Measurements from ENCODE around the gene NCS1. TPM values are rescaled to one million over a fixed set of nuclear protein-coding genes. Genes with fewer than 3 reads are reported as not detected.

Gene NCS1
- total and polyA plus RNA-seq, 2 donors: 5.4 to 6.9 TPM

DNA sequence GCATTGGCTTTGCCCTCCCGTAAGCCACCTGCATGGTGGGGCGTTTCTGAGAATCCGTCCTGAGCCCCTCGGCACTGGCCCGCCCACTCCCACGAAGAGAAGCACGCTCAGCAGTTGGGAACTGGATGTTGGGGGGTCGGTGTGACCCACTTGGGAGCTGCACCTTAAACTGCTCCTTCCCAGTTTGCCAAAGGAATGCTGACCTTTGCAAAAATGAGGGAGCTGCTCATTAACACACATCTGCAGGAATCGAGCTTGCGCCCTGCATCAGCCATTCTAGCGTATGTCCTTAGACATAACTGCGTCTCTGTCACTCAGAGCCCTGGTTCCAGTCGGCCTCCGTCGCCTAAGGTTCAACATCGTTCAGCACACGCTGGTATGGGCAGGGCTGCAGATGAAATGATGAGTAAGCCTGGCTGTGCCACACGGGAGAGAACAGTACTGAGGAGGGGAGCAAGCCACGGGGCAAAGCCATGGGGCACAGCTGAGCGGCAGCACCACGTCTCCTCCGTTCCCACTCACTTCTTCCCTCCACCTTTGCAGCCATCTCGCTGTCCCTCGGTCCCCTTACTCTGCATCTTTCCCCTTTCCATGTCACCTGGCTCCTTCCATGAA is 28.8 kb upstream of the NCS1 start:
- peaks cover 0 to 37% of the 10 kb centered on the region in 2 donors for H3K27me3 ChIP-seq (ENCODE audit: control insufficient read depth in 2 of 2, insufficient read depth in 1 of 2, low read length in 1 of 2)
- peaks cover 0 to 19% of the 10 kb centered on the region in 2 donors for H3K4me1 ChIP-seq (ENCODE audit: control insufficient read depth in 2 of 2, insufficient read depth in 2 of 2, low read length in 2 of 2)
- H3K36me3 ChIP-seq (ENCODE audit: control insufficient read depth in 2 of 2, insufficient read depth in 2 of 2, low read length in 1 of 2): no peaks in the 10 kb centered on the region
- WGBS: 86% methylated on average over 24 of the region's 24 CpGs
- no peak overlapping the region for H3K27ac ChIP-seq (ENCODE audit: low read depth in 1 of 2, low read length in 1 of 2)
- no peak for DNase-seq (ENCODE audit: low read depth in 6 of 9, low spot score in 9 of 9)
- H3K9me3 ChIP-seq (ENCODE audit: control insufficient read depth in 2 of 2, insufficient read depth in 1 of 2, low read length in 1 of 2): peaks cover 0 to 5% of the 10 kb centered on the region in 2 donors
- H3K4me3 ChIP-seq (ENCODE audit: low read length in 2 of 2): no peak overlapping the region

DNA sequence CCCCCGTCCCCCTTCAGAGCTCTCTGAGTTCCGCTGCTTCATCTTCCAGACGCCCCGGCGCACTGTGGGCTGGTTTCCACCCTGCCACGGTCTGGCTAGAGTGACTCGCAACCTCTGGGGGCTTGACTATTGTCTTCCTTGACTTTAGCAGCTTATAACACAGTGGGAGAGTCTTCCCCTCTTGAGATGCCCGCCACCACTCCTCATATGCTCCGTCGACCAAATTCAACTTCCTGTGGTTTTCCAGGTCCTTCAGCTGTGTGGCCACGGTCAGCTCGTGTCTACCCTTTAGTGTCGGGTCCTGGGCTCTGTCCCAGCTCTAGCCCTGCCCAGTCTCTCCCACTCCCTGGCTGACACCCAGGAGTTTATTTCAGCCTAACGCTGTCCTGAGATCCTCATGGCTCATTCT is 28.2 kb upstream of the NCS1 start:
- H3K4me1 ChIP-seq (ENCODE audit: control insufficient read depth in 2 of 2, insufficient read depth in 2 of 2, low read length in 2 of 2): peaks cover 0 to 13% of the 10 kb centered on the region in 2 donors
- H3K9me3 ChIP-seq (ENCODE audit: control insufficient read depth in 2 of 2, insufficient read depth in 1 of 2, low read length in 1 of 2): peaks cover 0 to 5% of the 10 kb centered on the region in 2 donors
- H3K4me3 ChIP-seq (ENCODE audit: low read length in 2 of 2): no peak overlapping the region
- H3K27me3 ChIP-seq (ENCODE audit: control insufficient read depth in 2 of 2, insufficient read depth in 1 of 2, low read length in 1 of 2): peaks cover 0 to 37% of the 10 kb centered on the region in 2 donors
- H3K36me3 ChIP-seq (ENCODE audit: control insufficient read depth in 2 of 2, insufficient read depth in 2 of 2, low read length in 1 of 2): no peaks in the 10 kb centered on the region
- DNase-seq (ENCODE audit: low read depth in 6 of 9, low spot score in 9 of 9): peak in 1 of 9 donors; percentile 15
- H3K27ac ChIP-seq (ENCODE audit: low read depth in 1 of 2, low read length in 1 of 2): no peak overlapping the region
- 8% methylated on average over 14 of the region's 14 CpGs for WGBS

DNA sequence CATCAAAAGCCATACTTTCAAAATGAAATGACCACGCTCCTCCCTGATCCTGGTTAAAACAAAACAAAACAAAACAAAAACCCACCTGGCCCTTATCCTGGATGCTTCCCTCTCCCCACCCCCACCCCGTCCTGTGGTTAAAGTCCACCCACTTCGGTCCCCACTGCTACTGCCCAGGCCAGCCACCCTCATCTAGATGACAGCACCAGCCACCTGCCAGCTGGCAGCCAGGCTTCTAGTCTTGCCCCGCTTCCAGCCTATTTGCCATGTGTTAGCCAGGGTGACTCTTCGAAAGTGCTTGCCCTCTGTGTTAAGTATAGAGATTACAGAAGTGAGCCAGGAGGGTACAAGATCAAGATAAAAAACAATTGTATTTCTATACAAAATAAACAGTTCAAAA is 27.5 kb upstream of the NCS1 start:
- peaks cover 0 to 5% of the 10 kb centered on the region in 2 donors for H3K9me3 ChIP-seq (ENCODE audit: control insufficient read depth in 2 of 2, insufficient read depth in 1 of 2, low read length in 1 of 2)
- DNase-seq (ENCODE audit: low read depth in 6 of 9, low spot score in 9 of 9): no peak
- H3K4me3 ChIP-seq (ENCODE audit: low read length in 2 of 2): no peak overlapping the region
- 74% methylated on average over 5 of the region's 5 CpGs for WGBS
- peaks cover 0 to 37% of the 10 kb centered on the region in 2 donors for H3K27me3 ChIP-seq (ENCODE audit: control insufficient read depth in 2 of 2, insufficient read depth in 1 of 2, low read length in 1 of 2)
- H3K4me1 ChIP-seq (ENCODE audit: control insufficient read depth in 2 of 2, insufficient read depth in 2 of 2, low read length in 2 of 2): peaks cover 0 to 11% of the 10 kb centered on the region in 2 donors
- H3K27ac ChIP-seq (ENCODE audit: low read depth in 1 of 2, low read length in 1 of 2): no peak overlapping the region
- H3K36me3 ChIP-seq (ENCODE audit: control insufficient read depth in 2 of 2, insufficient read depth in 2 of 2, low read length in 1 of 2): no peaks in the 10 kb centered on the region

DNA sequence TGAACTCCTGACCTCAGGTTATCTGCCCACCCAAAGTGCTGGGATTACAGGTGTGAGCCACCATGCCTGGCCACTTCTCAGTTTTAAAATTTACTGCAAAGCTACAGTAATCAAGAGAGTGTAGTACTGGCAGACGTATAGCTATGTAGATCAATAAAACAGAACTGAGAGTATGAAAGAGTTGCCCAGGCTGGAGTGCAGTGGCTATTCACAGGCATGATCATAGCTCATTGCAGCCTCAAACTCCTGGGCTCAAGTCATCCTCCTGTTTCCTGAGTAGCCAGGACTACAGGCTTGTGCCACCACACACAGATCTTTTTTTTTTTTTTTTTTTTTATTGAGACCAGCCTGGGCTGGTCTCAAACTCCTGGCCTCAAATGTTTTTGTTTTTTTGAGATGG is 26.5 kb upstream of the NCS1 start:
- Histone ChIP-seq H3K27ac (ENCODE audit: low read depth in 1 of 2, low read length in 1 of 2) (no peak overlapping the region), H3K4me1 (ENCODE audit: control insufficient read depth in 2 of 2, insufficient read depth in 2 of 2, low read length in 2 of 2) (peaks cover 0 to 6% of the 10 kb centered on the region in 2 donors), H3K4me3 (ENCODE audit: low read length in 2 of 2) (no peak overlapping the region), H3K27me3 (ENCODE audit: control insufficient read depth in 2 of 2, insufficient read depth in 1 of 2, low read length in 1 of 2) (peaks cover 0 to 37% of the 10 kb centered on the region in 2 donors), H3K9me3 (ENCODE audit: control insufficient read depth in 2 of 2, insufficient read depth in 1 of 2, low read length in 1 of 2) (peaks cover 0 to 5% of the 10 kb centered on the region in 2 donors), H3K36me3 (ENCODE audit: control insufficient read depth in 2 of 2, insufficient read depth in 2 of 2, low read length in 1 of 2) (no peaks in the 10 kb centered on the region)
- WGBS: 97% methylated on average over 1 of the region's 1 CpG
- DNase-seq (ENCODE audit: low read depth in 6 of 9, low spot score in 9 of 9): no peak

DNA sequence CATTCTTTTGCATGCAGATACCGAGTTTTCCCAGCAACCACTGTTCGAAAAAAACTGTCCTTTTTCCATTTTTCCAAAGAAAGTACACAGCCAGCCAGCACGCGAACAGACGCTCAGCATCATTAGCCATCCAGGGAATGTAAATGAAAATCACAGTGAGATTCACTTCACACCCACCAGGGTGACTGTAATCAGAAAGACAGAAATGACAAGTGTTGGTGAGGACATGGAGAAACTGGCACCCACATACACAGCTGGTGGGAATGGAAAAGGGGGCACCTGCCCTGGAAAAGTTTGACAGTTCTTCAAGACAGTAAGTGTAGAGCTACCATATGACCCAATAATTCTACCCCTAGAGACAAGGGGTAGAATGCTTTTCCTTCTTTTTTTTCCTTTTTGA is 25.0 kb upstream of the NCS1 start:
- no peak overlapping the region for H3K27ac ChIP-seq (ENCODE audit: low read depth in 1 of 2, low read length in 1 of 2)
- no peak overlapping the region for H3K4me3 ChIP-seq (ENCODE audit: low read length in 2 of 2)
- no peak for DNase-seq (ENCODE audit: low read depth in 6 of 9, low spot score in 9 of 9)
- H3K9me3 ChIP-seq (ENCODE audit: control insufficient read depth in 2 of 2, insufficient read depth in 1 of 2, low read length in 1 of 2): peaks cover 0 to 5% of the 10 kb centered on the region in 2 donors
- 93% methylated on average over 5 of the region's 5 CpGs for WGBS
- no peaks in the 10 kb centered on the region for H3K36me3 ChIP-seq (ENCODE audit: control insufficient read depth in 2 of 2, insufficient read depth in 2 of 2, low read length in 1 of 2)
- peaks cover 0 to 6% of the 10 kb centered on the region in 2 donors for H3K4me1 ChIP-seq (ENCODE audit: control insufficient read depth in 2 of 2, insufficient read depth in 2 of 2, low read length in 2 of 2)
- H3K27me3 ChIP-seq (ENCODE audit: control insufficient read depth in 2 of 2, insufficient read depth in 1 of 2, low read length in 1 of 2): peaks cover 0 to 32% of the 10 kb centered on the region in 2 donors

DNA sequence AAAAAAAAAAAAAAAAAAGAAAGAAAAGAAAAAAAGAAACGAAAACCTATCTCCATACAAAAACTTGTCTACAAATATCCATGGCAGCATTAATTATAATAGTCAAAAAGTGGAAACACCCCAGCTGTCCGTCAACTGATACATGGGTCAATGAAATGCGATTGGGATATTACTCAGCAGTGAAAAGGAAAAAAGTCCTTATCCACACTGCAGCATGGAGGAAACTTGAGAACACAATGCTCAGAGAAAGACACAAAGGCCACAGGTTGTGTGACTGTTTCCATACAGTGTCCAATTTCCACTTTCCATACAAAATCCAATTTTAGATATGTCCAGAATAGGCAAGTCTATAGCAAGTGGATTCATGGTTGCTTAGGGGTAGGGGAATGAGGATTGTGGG is 24.3 kb upstream of the NCS1 start:
- whole genome bisulfite sequencing: 95% methylated on average over 3 of the region's 3 CpGs
- no peak overlapping the region for H3K4me3 ChIP-seq (ENCODE audit: low read length in 2 of 2)
- no peaks in the 10 kb centered on the region for H3K36me3 ChIP-seq (ENCODE audit: control insufficient read depth in 2 of 2, insufficient read depth in 2 of 2, low read length in 1 of 2)
- H3K27ac ChIP-seq (ENCODE audit: low read depth in 1 of 2, low read length in 1 of 2): no peak overlapping the region
- H3K9me3 ChIP-seq (ENCODE audit: control insufficient read depth in 2 of 2, insufficient read depth in 1 of 2, low read length in 1 of 2): peaks cover 0 to 5% of the 10 kb centered on the region in 2 donors
- no peak for DNase-seq (ENCODE audit: low read depth in 6 of 9, low spot score in 9 of 9)
- H3K4me1 ChIP-seq (ENCODE audit: control insufficient read depth in 2 of 2, insufficient read depth in 2 of 2, low read length in 2 of 2): peaks cover 0 to 6% of the 10 kb centered on the region in 2 donors
- H3K27me3 ChIP-seq (ENCODE audit: control insufficient read depth in 2 of 2, insufficient read depth in 1 of 2, low read length in 1 of 2): peaks cover 0 to 25% of the 10 kb centered on the region in 2 donors

DNA sequence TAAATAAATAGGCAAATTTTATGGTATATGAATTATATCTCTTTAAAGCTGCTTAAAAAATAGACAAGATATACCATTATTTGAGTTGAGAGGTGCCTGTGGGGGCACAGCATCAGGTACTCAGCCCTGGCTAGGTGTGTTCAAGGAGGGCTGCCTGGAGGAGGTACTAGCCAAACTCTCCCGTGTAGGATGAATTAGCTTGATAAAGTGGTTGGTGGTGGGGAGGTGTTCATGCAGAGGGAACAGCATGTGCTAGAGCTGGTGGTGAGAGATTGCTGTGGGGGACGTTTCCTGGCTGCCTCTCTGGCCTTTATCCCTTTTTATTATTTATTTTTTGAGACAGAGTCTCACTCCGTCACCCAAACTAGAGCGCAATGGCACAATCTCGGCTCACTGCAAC is 23.2 kb upstream of the NCS1 start:
- no peaks in the 10 kb centered on the region for H3K4me1 ChIP-seq (ENCODE audit: control insufficient read depth in 2 of 2, insufficient read depth in 2 of 2, low read length in 2 of 2)
- no peaks in the 10 kb centered on the region for H3K36me3 ChIP-seq (ENCODE audit: control insufficient read depth in 2 of 2, insufficient read depth in 2 of 2, low read length in 1 of 2)
- WGBS: 86% methylated on average over 5 of the region's 5 CpGs
- DNase-seq (ENCODE audit: low read depth in 6 of 9, low spot score in 9 of 9): no peak
- H3K9me3 ChIP-seq (ENCODE audit: control insufficient read depth in 2 of 2, insufficient read depth in 1 of 2, low read length in 1 of 2): peaks cover 0 to 2% of the 10 kb centered on the region in 2 donors
- no peak overlapping the region for H3K4me3 ChIP-seq (ENCODE audit: low read length in 2 of 2)
- peaks cover 0 to 14% of the 10 kb centered on the region in 2 donors for H3K27me3 ChIP-seq (ENCODE audit: control insufficient read depth in 2 of 2, insufficient read depth in 1 of 2, low read length in 1 of 2)
- no peak overlapping the region for H3K27ac ChIP-seq (ENCODE audit: low read depth in 1 of 2, low read length in 1 of 2)

DNA sequence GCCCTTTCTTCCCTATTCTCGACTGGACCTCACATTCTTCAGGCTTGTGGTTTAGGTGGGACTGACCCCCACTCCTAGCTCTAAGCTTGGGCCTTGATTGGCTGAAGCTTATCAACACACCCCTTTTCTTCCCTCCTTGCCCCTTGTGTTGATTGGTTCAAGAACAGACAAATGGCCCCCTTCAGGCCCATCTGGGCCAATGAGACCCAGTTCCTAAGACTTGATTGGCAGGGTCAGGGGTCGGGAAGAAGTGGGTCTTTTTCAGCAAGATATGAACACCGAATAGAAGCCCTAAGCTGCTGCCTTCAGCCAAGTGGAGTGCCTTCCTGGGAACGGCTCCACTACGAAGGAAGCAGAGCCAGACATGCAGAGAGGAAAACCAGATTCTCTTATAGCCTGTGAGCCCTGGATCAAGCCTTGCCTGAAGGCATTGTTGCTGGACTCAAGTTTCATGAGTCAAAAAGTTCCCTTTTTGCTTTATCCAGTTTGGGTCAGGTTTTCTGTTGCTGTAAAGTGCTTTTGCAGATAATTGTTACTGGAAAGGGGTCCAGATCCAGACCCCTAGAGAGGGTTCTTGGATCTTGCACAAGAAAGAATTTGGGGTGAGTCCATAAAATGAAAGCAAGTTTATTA is 22.4 kb upstream of the NCS1 start:
- no peak for DNase-seq (ENCODE audit: low read depth in 6 of 9, low spot score in 9 of 9)
- H3K27ac ChIP-seq (ENCODE audit: low read depth in 1 of 2, low read length in 1 of 2): no peak overlapping the region
- H3K9me3 ChIP-seq (ENCODE audit: control insufficient read depth in 2 of 2, insufficient read depth in 1 of 2, low read length in 1 of 2): no peaks in the 10 kb centered on the region
- no peak overlapping the region for H3K4me3 ChIP-seq (ENCODE audit: low read length in 2 of 2)
- H3K27me3 ChIP-seq (ENCODE audit: control insufficient read depth in 2 of 2, insufficient read depth in 1 of 2, low read length in 1 of 2): peaks cover 0 to 7% of the 10 kb centered on the region in 2 donors
- no peaks in the 10 kb centered on the region for H3K36me3 ChIP-seq (ENCODE audit: control insufficient read depth in 2 of 2, insufficient read depth in 2 of 2, low read length in 1 of 2)
- H3K4me1 ChIP-seq (ENCODE audit: control insufficient read depth in 2 of 2, insufficient read depth in 2 of 2, low read length in 2 of 2): no peaks in the 10 kb centered on the region
- WGBS: 92% methylated on average over 5 of the region's 5 CpGs

DNA sequence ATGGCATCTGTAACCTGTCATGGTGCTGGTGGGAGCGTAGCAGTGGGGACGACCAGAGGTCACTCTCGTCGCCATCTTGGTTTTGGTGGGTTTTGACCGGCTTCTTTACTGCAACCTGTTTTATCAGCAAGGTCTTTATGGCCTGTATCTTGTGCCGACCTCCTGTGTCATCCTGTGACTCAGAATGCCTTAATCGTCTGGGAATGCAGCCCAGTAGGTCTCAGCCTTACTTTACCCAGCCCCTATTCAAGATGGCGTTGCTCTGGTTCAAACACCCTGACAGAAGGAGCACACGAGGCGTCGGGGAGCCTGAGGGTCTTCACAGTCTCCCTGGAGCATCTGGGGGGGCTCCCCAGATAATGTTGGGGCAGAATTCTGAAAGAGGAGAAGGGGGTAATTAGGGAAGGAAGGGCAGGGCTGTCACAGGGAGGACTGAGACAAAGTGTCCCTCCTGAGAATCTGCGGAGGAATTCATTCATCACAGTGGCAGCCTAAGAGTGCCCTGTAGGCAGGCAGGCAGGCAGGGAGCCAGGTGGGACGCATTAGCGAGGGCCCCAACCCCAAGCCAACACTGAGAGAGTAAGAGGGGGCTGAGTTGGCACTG is 21.3 kb upstream of the NCS1 start:
- H3K9me3 ChIP-seq (ENCODE audit: control insufficient read depth in 2 of 2, insufficient read depth in 1 of 2, low read length in 1 of 2): no peaks in the 10 kb centered on the region
- H3K27ac ChIP-seq (ENCODE audit: low read depth in 1 of 2, low read length in 1 of 2): no peak overlapping the region
- WGBS: 94% methylated on average over 14 of the region's 14 CpGs
- peaks cover 0 to 4% of the 10 kb centered on the region in 2 donors for H3K27me3 ChIP-seq (ENCODE audit: control insufficient read depth in 2 of 2, insufficient read depth in 1 of 2, low read length in 1 of 2)
- H3K4me1 ChIP-seq (ENCODE audit: control insufficient read depth in 2 of 2, insufficient read depth in 2 of 2, low read length in 2 of 2): no peaks in the 10 kb centered on the region
- H3K4me3 ChIP-seq (ENCODE audit: low read length in 2 of 2): no peak overlapping the region
- H3K36me3 ChIP-seq (ENCODE audit: control insufficient read depth in 2 of 2, insufficient read depth in 2 of 2, low read length in 1 of 2): no peaks in the 10 kb centered on the region
- no peak for DNase-seq (ENCODE audit: low read depth in 6 of 9, low spot score in 9 of 9)
